HUES64 (cell line): Measurements from ENCODE around the gene TTYH1.

ENCODE experiments used
- H3K27ac ChIP-seq: 2 replicates; pipeline ENCODE4 v1.7.0; 2013; ENCODE audit warnings: low read depth, low read length, inconsistent platforms
- H3K27me3 ChIP-seq: 2 replicates; pipeline ENCODE4 v1.6.1; 2013; ENCODE audit warnings: mild to moderate bottlenecking, low read length; ENCODE audit not compliant: insufficient read depth
- H3K36me3 ChIP-seq: 2 replicates; pipeline ENCODE4 v1.6.1; 2013; ENCODE audit warnings: mild to moderate bottlenecking, low read length; ENCODE audit not compliant: insufficient read depth
- H3K4me1 ChIP-seq: 2 replicates; pipeline ENCODE4 v1.6.1; 2013; ENCODE audit warnings: mild to moderate bottlenecking, low read length, moderate library complexity; ENCODE audit not compliant: insufficient read depth
- H3K4me3 ChIP-seq: 2 replicates; pipeline ENCODE4 v1.5.1; 2013; ENCODE audit warnings: mild to moderate bottlenecking, low read length, moderate library complexity
- H3K9ac ChIP-seq: 2 replicates; pipeline ENCODE4 v1.6.1; 2013; ENCODE audit warnings: mild to moderate bottlenecking, low read depth, low read length
- H3K9me3 ChIP-seq: 2 replicates; pipeline ENCODE4 v1.6.1; 2013; ENCODE audit warnings: low read depth, low read length; ENCODE audit not compliant: insufficient read depth
- WGBS: fragments of 150-250, 120-280 bp; methylation state at CpG from one replicate; pipeline ENCODE4 v1.1.7; 2013; ENCODE audit warnings: missing lambda C conversion rate; 5-methylcytosine and 5-hydroxymethylcytosine counted together

Gene TTYH1

GRCh38 chr19:54395685-54396084 is 19.6 kb upstream of the TTYH1 start:
- no peaks in the 10 kb centered on the region for H3K9me3 ChIP-seq
- no peak overlapping the region for H3K9ac ChIP-seq
- H3K4me3 ChIP-seq: no peak overlapping the region
- peaks cover 6% of the 10 kb centered on the region for H3K4me1 ChIP-seq
- 70% methylated on average over 8 of the region's 8 CpGs for WGBS
- H3K27ac ChIP-seq: no peak overlapping the region
- H3K27me3 ChIP-seq: no peaks in the 10 kb centered on the region
- H3K36me3 ChIP-seq: no peaks in the 10 kb centered on the region

DNA sequence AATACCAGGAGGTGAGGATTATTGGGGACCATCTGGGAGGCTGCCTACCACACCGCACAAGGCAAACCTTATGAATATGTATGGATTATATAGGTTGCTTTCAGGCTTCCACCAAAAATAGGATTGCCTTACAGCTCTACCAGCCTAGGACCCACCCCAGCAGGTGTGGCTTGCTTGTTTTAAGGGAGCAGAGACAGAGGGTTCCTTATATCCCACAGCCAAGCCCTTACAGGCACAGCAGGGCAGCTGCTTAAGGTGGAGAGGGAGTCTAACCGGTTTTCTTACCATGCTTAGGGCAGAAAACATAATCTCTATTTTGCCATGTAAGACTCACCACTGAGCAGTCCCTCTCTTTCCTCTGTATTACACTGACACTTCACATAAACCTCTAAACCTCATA is 16.1 kb upstream of the TTYH1 start:
- Histone ChIP-seq H3K9me3 (no peaks in the 10 kb centered on the region), H3K4me1 (no peaks in the 10 kb centered on the region), H3K27ac (no peak overlapping the region), H3K9ac (no peak overlapping the region), H3K36me3 (no peaks in the 10 kb centered on the region), H3K4me3 (no peak overlapping the region), H3K27me3 (no peaks in the 10 kb centered on the region)
- WGBS: 62% methylated on average over 2 of the region's 2 CpGs

- Histone ChIP-seq H3K4me1 (no peaks in the 10 kb centered on the region), H3K4me3 (no peak overlapping the region), H3K9me3 (no peaks in the 10 kb centered on the region), H3K27ac (no peak overlapping the region), H3K36me3 (no peaks in the 10 kb centered on the region), H3K27me3 (no peaks in the 10 kb centered on the region), H3K9ac (no peak overlapping the region)
- 84% methylated on average over 4 of the region's 6 CpGs for WGBS
These were observed 14.4 kb upstream of the TTYH1 start for GRCh38 chr19:54400913-54401312.

DNA sequence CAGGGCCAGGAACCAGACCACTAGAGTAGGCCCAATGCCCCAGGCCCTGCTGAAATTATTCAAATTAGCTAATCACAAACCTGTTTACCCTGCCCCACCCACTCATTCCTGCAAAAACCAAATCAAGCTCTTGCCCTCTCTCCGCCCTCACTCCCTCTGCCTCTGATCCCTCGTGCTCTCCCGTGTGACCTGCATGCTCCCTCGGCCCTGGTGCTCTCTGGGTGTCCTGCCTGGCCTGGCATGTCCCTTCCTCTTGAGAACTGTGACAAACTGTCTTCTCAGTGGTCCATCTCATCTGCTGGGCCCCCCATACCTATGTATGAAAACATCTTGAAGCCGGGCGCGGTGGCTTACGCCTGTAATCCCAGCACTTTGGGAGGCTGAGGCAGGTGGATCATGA is 12.2 kb upstream of the TTYH1 start:
- Histone ChIP-seq H3K27me3 (no peaks in the 10 kb centered on the region), H3K36me3 (no peaks in the 10 kb centered on the region), H3K4me3 (no peak overlapping the region), H3K9ac (no peak overlapping the region), H3K27ac (no peak overlapping the region), H3K9me3 (no peaks in the 10 kb centered on the region), H3K4me1 (no peaks in the 10 kb centered on the region)
- WGBS: 87% methylated on average over 8 of the region's 8 CpGs

DNA sequence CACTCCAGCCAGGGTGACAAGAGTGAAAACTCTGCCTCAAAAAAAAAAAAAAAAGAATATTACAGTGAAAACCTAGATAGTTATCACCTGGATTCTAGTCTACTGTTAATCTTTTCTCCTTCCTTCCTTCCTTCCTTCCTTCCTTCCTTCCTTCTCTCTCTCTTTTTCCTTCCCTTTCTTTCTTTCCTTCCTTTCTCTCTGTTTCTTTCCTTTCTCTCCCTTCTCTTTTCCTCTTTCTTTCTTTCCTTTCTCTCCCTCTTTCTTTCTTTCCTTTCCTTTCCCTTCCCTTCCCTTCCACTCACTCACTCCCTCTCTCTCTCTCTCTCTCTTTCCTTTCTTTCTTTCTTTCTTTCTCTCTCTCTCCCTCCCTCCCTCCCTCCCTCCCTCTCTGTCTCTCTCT is 9.6 kb upstream of the TTYH1 start:
- H3K9me3 ChIP-seq: no peaks in the 10 kb centered on the region
- no peak overlapping the region for H3K27ac ChIP-seq
- H3K4me3 ChIP-seq: no peak overlapping the region
- no peaks in the 10 kb centered on the region for H3K27me3 ChIP-seq
- no peaks in the 10 kb centered on the region for H3K4me1 ChIP-seq
- H3K9ac ChIP-seq: no peak overlapping the region
- no peaks in the 10 kb centered on the region for H3K36me3 ChIP-seq

DNA sequence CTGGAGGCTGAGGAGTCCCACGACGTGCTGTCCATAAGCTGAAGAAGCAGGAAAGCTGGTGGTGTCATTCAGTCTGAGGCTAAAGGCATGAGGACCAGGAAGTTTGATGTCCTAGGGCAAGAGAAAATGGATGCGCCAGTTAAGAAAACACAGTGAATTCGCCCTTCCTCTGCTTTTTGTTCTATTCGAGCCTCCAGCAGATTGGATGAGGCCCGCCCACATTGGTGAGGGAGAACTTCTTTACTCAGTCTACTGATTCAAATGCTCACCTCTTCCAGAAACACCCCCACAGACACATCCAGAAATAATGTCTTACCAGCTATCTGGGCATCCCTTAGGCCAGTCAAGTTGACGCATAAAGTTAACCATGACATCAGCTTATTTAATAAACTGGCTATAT is 7.5 kb upstream of the TTYH1 start:
- Histone ChIP-seq H3K4me3 (no peak overlapping the region), H3K9ac (no peak overlapping the region), H3K4me1 (no peaks in the 10 kb centered on the region), H3K27me3 (no peaks in the 10 kb centered on the region), H3K27ac (no peak overlapping the region), H3K36me3 (no peaks in the 10 kb centered on the region), H3K9me3 (no peaks in the 10 kb centered on the region)
- 84% methylated on average over 7 of the region's 7 CpGs for WGBS

DNA sequence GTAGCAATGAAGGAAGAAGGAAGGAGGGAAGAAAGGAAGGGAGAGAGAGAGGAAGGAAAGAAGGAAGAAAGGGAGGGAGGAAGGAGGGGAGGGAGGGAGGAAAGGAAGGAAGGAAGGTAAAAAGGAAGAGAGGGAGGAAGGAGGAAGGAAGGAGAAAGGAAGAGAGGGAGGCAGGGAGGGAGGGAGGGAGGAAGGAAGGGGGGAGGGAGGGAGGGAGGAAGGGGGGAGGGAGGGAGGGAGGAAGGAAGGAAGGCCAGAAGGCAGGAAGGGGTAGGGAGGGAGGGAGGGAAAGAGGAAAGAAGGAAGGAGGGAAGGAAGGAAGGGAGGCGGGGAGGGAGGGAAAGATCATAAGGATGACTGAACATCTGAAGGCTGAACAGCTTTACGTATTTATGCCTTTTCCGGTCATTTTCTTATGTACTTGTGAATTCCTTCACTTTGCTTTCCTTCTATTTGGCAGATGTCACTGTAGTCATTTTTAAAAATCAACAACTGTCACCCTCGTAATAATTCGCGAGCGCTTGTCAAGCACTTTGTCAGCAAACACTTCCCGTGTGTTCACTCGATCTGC is 6.7 kb upstream of the TTYH1 start:
- Histone ChIP-seq H3K4me1 (no peaks in the 10 kb centered on the region), H3K36me3 (no peaks in the 10 kb centered on the region), H3K9me3 (no peaks in the 10 kb centered on the region), H3K27ac (no peak overlapping the region), H3K4me3 (no peak overlapping the region), H3K9ac (no peak overlapping the region), H3K27me3 (no peaks in the 10 kb centered on the region)
- 87% methylated on average over 9 of the region's 9 CpGs for WGBS

- Histone ChIP-seq H3K4me1 (no peaks in the 10 kb centered on the region), H3K4me3 (no peak overlapping the region), H3K9me3 (peaks cover 5% of the 10 kb centered on the region), H3K9ac (no peak overlapping the region), H3K36me3 (no peaks in the 10 kb centered on the region), H3K27ac (no peak overlapping the region), H3K27me3 (peaks cover 21% of the 10 kb centered on the region)
These were observed 4.2 kb upstream of the TTYH1 start for GRCh38 chr19:54411033-54411432.

DNA sequence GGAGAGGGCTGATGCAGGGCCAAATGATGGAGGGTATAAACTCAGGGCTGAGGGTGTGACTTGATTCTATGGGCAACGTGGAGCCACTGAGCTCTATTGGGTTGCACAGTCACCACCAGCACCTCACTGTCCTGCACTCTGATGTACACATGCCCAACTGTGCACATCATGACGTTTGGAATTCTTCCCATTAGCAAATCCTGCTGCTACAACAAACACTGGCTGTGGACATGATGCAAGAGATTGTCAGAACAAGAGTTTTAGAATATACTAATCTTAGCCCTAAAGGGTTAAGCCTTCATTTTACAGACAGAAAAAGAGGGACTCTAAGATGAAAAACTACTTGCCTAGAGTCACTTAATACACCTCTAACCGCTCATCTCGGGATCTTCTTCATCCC is 2.4 kb upstream of the TTYH1 start:
- H3K27me3 ChIP-seq: peaks cover 32% of the 10 kb centered on the region
- no peak overlapping the region for H3K27ac ChIP-seq
- H3K9ac ChIP-seq: no peak overlapping the region
- H3K36me3 ChIP-seq: no peaks in the 10 kb centered on the region
- no peak overlapping the region for H3K4me3 ChIP-seq
- H3K4me1 ChIP-seq: peaks cover 2% of the 10 kb centered on the region; the same call in 1 of the 2 replicates
- WGBS: 82% methylated on average over 2 of the region's 4 CpGs
- peaks cover 5% of the 10 kb centered on the region for H3K9me3 ChIP-seq

DNA sequence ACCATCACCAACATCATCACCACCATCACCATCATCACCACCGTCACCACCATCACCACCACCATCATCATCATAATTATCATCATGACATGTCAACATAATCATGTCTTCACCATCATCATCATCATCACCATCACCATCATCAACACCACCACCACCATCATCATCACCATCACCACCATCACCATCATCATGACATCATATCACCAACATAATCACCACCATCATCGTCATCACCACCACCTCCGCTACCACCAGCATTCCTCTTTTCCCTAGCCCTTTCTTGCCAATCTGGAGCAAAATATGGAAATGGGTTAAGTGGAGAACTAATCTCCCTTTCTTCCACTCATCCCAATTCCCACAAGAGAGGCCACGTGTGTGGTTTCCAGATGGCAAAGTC is 1.1 kb upstream of the TTYH1 start:
- peaks cover 5% of the 10 kb centered on the region for H3K9me3 ChIP-seq
- H3K36me3 ChIP-seq: no peaks in the 10 kb centered on the region
- no peak overlapping the region for H3K27ac ChIP-seq
- peaks cover 32% of the 10 kb centered on the region for H3K27me3 ChIP-seq
- H3K4me1 ChIP-seq: peaks cover 8% of the 10 kb centered on the region; the same call in 1 of the 2 replicates
- no peak overlapping the region for H3K4me3 ChIP-seq
- 92% methylated on average over 4 of the region's 4 CpGs for WGBS
- H3K9ac ChIP-seq: no peak overlapping the region

DNA sequence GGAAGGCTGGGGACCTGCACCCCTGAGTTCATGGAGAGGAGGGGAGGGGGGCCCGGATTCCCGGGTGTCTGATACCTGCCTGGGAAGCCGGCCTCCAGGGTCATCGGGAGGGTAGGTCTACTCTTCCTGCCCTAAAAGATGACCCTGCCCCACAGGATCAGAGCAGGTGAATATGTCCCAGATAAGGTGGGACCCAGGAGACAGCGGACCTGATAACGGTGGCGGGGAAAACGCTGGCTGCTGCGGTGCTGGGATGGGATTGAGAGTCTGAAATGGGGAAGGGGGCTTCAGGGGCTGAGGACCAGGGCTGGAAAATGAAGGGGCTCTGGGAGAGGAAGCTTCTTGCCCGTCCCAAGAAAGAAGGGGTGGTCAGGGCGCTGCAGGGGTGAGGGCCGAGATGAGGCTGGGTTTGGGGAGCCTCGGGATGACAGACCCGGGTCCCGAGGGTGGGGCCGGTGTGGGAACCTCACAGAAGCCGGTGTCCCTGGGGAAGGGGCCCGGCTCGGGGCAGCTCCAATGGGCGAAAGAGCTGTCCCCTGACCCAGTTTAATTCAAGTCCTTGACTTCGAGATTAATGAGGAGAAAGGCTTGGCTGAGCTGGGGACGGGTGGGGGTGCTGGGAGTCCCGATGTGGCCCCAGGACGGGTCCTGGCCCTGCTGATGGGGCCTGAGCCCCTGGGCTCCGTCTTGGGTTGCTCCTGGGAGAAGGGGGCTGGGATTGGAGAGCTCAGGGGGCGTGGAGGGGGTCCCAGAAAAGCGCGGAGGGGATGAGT is 823 bp downstream of the TTYH1 start:
- H3K4me3 ChIP-seq: peak overlapping the region; percentile 69
- H3K4me1 ChIP-seq: peaks cover 18% of the 10 kb centered on the region
- H3K27me3 ChIP-seq: peaks cover 32% of the 10 kb centered on the region
- peak overlapping the region; percentile 57 for H3K9ac ChIP-seq
- H3K27ac ChIP-seq: no peak overlapping the region
- 9% methylated on average over 28 of the region's 28 CpGs for WGBS
- peaks cover 5% of the 10 kb centered on the region for H3K9me3 ChIP-seq
- no peaks in the 10 kb centered on the region for H3K36me3 ChIP-seq
